ENCODE data around the gene HLA-B. TPM values are rescaled to one million over a fixed set of nuclear protein-coding genes. Genes with fewer than 3 reads are reported as not detected.

HLA-B gene
- total RNA-seq, 1 experiment from 2014 or later: 55.4 TPM

DNA sequence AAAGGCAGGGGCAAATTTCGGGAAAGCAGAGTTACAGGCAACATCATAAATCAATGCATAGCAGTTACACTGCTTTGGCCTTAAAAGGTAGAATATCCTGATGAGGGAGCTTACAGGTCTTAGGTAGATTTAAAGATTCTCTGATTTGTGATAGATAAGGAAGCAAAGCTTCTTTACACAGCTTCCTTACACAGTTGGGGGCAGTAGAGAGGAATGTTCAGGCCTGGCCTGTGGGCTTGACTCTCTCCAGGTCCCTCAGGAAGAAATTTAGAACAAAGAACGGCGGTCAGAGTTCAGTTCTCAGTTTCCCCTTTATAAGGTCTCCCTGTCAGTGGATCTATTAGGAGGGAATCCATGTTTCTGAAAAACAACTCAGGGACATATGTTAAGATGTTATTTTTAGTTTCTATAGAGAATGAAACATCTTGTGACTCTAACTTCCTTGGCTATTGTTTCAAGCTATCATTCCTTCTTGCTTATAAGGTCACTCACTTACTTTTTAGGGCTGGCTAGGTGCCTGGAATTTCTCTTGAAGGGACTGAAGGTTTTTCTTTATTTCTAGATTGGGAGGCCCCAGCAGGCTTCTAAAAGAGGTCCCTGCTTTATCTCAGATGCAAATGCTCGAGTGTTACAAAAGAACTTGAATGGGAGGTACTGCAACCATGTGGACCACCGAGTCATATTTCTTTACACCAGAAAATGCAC lies 11.8 kb downstream of the HLA-B start:
- BruUV-seq (replicated peaks): no TSS peak
- no peaks in the 10 kb centered on the region for H4K20me1 ChIP-seq (ENCODE audit: low read length)
- H3K27me3 ChIP-seq (ENCODE audit: low read length): 0 out of 2 replicates have a peak, but pooled peaks cover 6% of the 10 kb centered on the region
- H3K27ac ChIP-seq (ENCODE audit: low read length): no peak overlapping the region
- no peak overlapping the region for H3K4me2 ChIP-seq (ENCODE audit: low read length)
- TF ChIP-seq EZH2phosphoT487 (IDR thresholded peaks at IDR 0.05; ENCODE audit: borderline replicate concordance, low read length) (no peak), CTCF (conservative IDR thresholded peaks at IDR 0.05; ENCODE audit: low read depth, low read length) (no peak), EZH2 (IDR thresholded peaks at IDR 0.05; ENCODE audit: low read length, unreplicated experiment) (no peak)
- intact Hi-C loops (cut with micrococcal nuclease): no loop called here
- H3K36me3 ChIP-seq (ENCODE audit: low read depth, low read length): no peaks in the 10 kb centered on the region
- H3K9me3 ChIP-seq (ENCODE audit: low read length): 0 out of 2 replicates have a peak, but pooled peaks cover 5% of the 10 kb centered on the region
- no peak for DNase-seq
- no peak overlapping the region for H3K9ac ChIP-seq (ENCODE audit: low read length)
- H3K9me2 ChIP-seq (replicated peaks; ENCODE audit: low read length): no peaks in the 10 kb centered on the region
- no peaks in the 10 kb centered on the region for H3F3A ChIP-seq (ENCODE audit: low read length, unreplicated experiment)
- ChIA-PET CTCF (no interaction called here), POLR2A (ENCODE audit: unreplicated experiment) (interaction anchor here (0.6 kb wide), 1 partner anchor 52 kb away, joined by 3 read pairs; no protein-coding TSS in a partner anchor)
- ATAC-seq: no peak
- no peak overlapping the region for H3K4me3 ChIP-seq (ENCODE audit: low read length)
- no peaks in the 10 kb centered on the region for H3K79me2 ChIP-seq (ENCODE audit: low read length)
- no peaks in the 10 kb centered on the region for H3K4me1 ChIP-seq (ENCODE audit: insufficient read depth, low read length)
- H2AFZ ChIP-seq (ENCODE audit: low read length): no peak overlapping the region

DNA sequence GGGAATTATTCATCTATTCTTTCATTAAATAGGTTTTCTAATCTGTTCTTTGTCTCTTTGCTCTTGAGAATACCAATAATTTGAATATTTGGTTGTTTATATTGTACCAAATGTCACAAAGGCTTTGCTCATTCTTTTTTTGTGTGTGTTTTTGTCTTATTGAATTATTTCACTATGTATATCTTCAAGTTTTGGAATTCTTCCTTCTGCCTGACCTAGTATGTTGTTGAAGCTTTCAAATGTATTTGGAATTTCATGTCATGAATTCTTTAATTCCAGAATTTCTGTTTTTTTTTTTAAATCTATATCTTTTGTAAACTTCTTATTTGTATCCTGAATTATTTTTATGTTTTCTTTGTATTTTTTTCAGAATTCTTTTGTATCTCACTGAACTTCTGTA lies 16.8 kb downstream of the HLA-B start:
- CTCF ChIA-PET: no interaction called here
- no peak overlapping the region for H3K27ac ChIP-seq (ENCODE audit: low read length)
- no peaks in the 10 kb centered on the region for H4K20me1 ChIP-seq (ENCODE audit: low read length)
- H3K9me2 ChIP-seq (replicated peaks; ENCODE audit: low read length): no peaks in the 10 kb centered on the region
- TF ChIP-seq EZH2phosphoT487 (IDR thresholded peaks at IDR 0.05; ENCODE audit: borderline replicate concordance, low read length) (no peak), EZH2 (IDR thresholded peaks at IDR 0.05; ENCODE audit: low read length, unreplicated experiment) (no peak), CTCF (conservative IDR thresholded peaks at IDR 0.05; ENCODE audit: low read depth, low read length) (no peak)
- no TSS peak for BruUV-seq (replicated peaks)
- no peaks in the 10 kb centered on the region for H3K79me2 ChIP-seq (ENCODE audit: low read length)
- ATAC-seq: no peak
- H3F3A ChIP-seq (ENCODE audit: low read length, unreplicated experiment): no peaks in the 10 kb centered on the region
- no peak overlapping the region for H2AFZ ChIP-seq (ENCODE audit: low read length)
- H3K36me3 ChIP-seq (ENCODE audit: low read depth, low read length): no peaks in the 10 kb centered on the region
- no peaks in the 10 kb centered on the region for H3K27me3 ChIP-seq (ENCODE audit: low read length)
- peaks cover 25% of the 10 kb centered on the region for H3K9me3 ChIP-seq (ENCODE audit: low read length)
- no peak overlapping the region for H3K4me3 ChIP-seq (ENCODE audit: low read length)
- H3K4me2 ChIP-seq (ENCODE audit: low read length): no peak overlapping the region
- intact Hi-C loops (cut with micrococcal nuclease): no loop called here
- H3K4me1 ChIP-seq (ENCODE audit: insufficient read depth, low read length): no peaks in the 10 kb centered on the region
- no peak overlapping the region for H3K9ac ChIP-seq (ENCODE audit: low read length)
- POLR2A ChIA-PET (ENCODE audit: unreplicated experiment): no interaction called here
- no peak for DNase-seq

DNA sequence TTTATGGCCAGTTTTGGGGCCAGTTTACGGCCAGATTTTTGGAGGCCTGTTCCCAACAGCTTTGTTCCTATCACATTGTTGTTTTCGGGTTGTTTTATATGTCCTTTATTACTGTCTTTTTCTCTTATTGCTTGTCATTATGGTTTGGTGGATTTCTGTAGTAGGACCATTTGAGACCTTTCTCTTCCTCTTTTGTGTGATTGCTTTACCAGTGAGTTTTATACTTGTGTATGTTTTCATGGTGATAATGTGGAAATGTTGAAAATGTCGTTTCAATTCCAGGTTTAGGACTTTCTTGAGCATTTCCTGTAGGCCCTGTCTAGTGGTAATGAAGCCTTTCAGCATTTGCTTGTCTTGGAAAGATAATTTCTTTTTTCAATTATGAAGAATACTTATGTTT lies 17.8 kb downstream of the HLA-B start:
- H3K4me3 ChIP-seq (ENCODE audit: low read length): no peak overlapping the region
- ATAC-seq (no peak), DNase-seq (no peak)
- no peaks in the 10 kb centered on the region for H3K4me1 ChIP-seq (ENCODE audit: insufficient read depth, low read length)
- POLR2A ChIA-PET (ENCODE audit: unreplicated experiment): no interaction called here
- H4K20me1 ChIP-seq (ENCODE audit: low read length): no peaks in the 10 kb centered on the region
- no TSS peak for BruUV-seq (replicated peaks)
- TF ChIP-seq EZH2 (IDR thresholded peaks at IDR 0.05; ENCODE audit: low read length, unreplicated experiment) (no peak), CTCF (conservative IDR thresholded peaks at IDR 0.05; ENCODE audit: low read depth, low read length) (no peak), EZH2phosphoT487 (IDR thresholded peaks at IDR 0.05; ENCODE audit: borderline replicate concordance, low read length) (no peak)
- no peaks in the 10 kb centered on the region for H3K36me3 ChIP-seq (ENCODE audit: low read depth, low read length)
- H3K9me3 ChIP-seq (ENCODE audit: low read length): peaks cover 25% of the 10 kb centered on the region
- no peaks in the 10 kb centered on the region for H3K79me2 ChIP-seq (ENCODE audit: low read length)
- H3K4me2 ChIP-seq (ENCODE audit: low read length): no peak overlapping the region
- H3K27me3 ChIP-seq (ENCODE audit: low read length): no peaks in the 10 kb centered on the region
- no peak overlapping the region for H3K9ac ChIP-seq (ENCODE audit: low read length)
- H3K27ac ChIP-seq (ENCODE audit: low read length): no peak overlapping the region
- intact Hi-C loops (cut with micrococcal nuclease): no loop called here
- H3F3A ChIP-seq (ENCODE audit: low read length, unreplicated experiment): no peaks in the 10 kb centered on the region
- H3K9me2 ChIP-seq (replicated peaks; ENCODE audit: low read length): no peaks in the 10 kb centered on the region
- CTCF ChIA-PET: no interaction called here
- no peak overlapping the region for H2AFZ ChIP-seq (ENCODE audit: low read length)

All from PC-3 (cell line).